Adrenal gland (tissue), 5 donors: Measurements from ENCODE around the gene SLC24A4.

Experiments
- CTCF ChIP-seq, 6 experiments: fragments of 450-650 bp in 4 of 6; fragments of 200-600 bp in 2 of 6; sonication (generic) in 1 of 6; IDR thresholded peaks; 1 replicate in 5 of 6; 2 replicates in 1 of 6; pipeline versions ENCODE4 v1.5.1 to v1.8.0; 2016 to 2021; ENCODE audit warnings: antibody characterized with exemption in 6 of 6, mild to moderate bottlenecking in 2 of 6, moderate library complexity in 1 of 6
- POLR2A ChIP-seq, 2 donors: fragments of 450-650 bp; IDR thresholded peaks; one replicate each; pipeline ENCODE4 v1.6.1; 2017; ENCODE audit warnings: antibody characterized with exemption in 2 of 2, mild to moderate bottlenecking in 2 of 2, moderate library complexity in 1 of 2
- donor health status: DM: no; HTN: no; CAD: no.

- TF ChIP-seq CTCF (IDR thresholded peaks at IDR 0.05) = no peak
- TF ChIP-seq POLR2A (IDR thresholded peaks at IDR 0.05) = no peak
Measured at GRCh38 chr14:92528486-92529100, 205.6 kb downstream of the SLC24A4 start.
